Lower leg skin (tissue), 3 donors: ENCODE measurements around the gene ADCY10.

Experiments
- CTCF ChIP-seq, 3 donors: fragments of 450-650 bp; IDR thresholded peaks; one replicate each; pipeline ENCODE4 v1.5.1; 2016; ENCODE audit warnings: antibody characterized with exemption in 3 of 3, mild to moderate bottlenecking in 3 of 3, moderate library complexity in 2 of 3
- POLR2A ChIP-seq, 2 donors: fragments of 450-650 bp; IDR thresholded peaks; one replicate each; pipeline ENCODE4 v1.6.1; 2016 to 2017; ENCODE audit warnings: antibody characterized with exemption in 2 of 2, mild to moderate bottlenecking in 1 of 2, moderate library complexity in 1 of 2

- TF ChIP-seq CTCF (IDR thresholded peaks at IDR 0.05), result no peak
- no peak for TF ChIP-seq POLR2A (IDR thresholded peaks at IDR 0.05)
These were observed 77.7 kb downstream of the ADCY10 start for GRCh38 chr1:167836197-167836596.
